GM12875 (cell line): ENCODE data around the gene CFAP54.

Experiments
- H3K4me3 ChIP-seq: one replicate; pipeline ENCODE4 v1.5.1; 2011; ENCODE audit warnings: low read depth, low read length, control low read depth
- CTCF ChIP-seq: IDR thresholded peaks from 2 replicates; pipeline ENCODE4 v1.5.1; 2011; ENCODE audit warnings: low read depth, mild to moderate bottlenecking, control low read depth, inconsistent platforms, low read length, moderate library complexity, borderline replicate concordance; ENCODE audit not compliant: insufficient read depth

Gene CFAP54

GRCh38 chr12:96514328-96514727 is 25.0 kb downstream of the CFAP54 start:
- H3K4me3 ChIP-seq = no peak overlapping the region
- no peak for TF ChIP-seq CTCF

- TF ChIP-seq CTCF = no peak
- no peak overlapping the region for H3K4me3 ChIP-seq
These were observed 27.4 kb downstream of the CFAP54 start for GRCh38 chr12:96516472-96517430.

- H3K4me3 ChIP-seq = no peak overlapping the region
- no peak for TF ChIP-seq CTCF
These were observed 31.4 kb downstream of the CFAP54 start for GRCh38 chr12:96520767-96521166.

GRCh38 chr12:96521895-96522682 is 32.7 kb downstream of the CFAP54 start:
- no peak for TF ChIP-seq CTCF
- H3K4me3 ChIP-seq = no peak overlapping the region

GRCh38 chr12:96522690-96523089 is 33.3 kb downstream of the CFAP54 start:
- TF ChIP-seq CTCF = no peak
- no peak overlapping the region for H3K4me3 ChIP-seq

- no peak for TF ChIP-seq CTCF
- H3K4me3 ChIP-seq = no peak overlapping the region
These were observed 36.7 kb downstream of the CFAP54 start for GRCh38 chr12:96526110-96526509.
